HepG2 (cell line): ENCODE measurements around the gene HNRNPM. TPM values are rescaled to one million over a fixed set of nuclear protein-coding genes. Genes with fewer than 3 reads are reported as not detected.

Experiments
- ATAC-seq: fragments of 200-7000 bp; cut with Tn5 transposase; 3 replicates; pipeline ENCODE4 v1.9.1; 2020; ENCODE audit warnings: mild to moderate bottlenecking, moderate library complexity
- BruUV-seq: library from RNA; stranded (reverse); fragments of 400-500 nt; replicated peaks from 2 replicates; lab custom pipeline; 2021; lab: Mats Ljungman, UMichigan
- CTCF ChIA-PET: fragments of 300-600 bp; formaldehyde crosslinking; extraction: SDS; loops from one replicate; lab custom pipeline; 2021; ENCODE audit warnings: low total read pairs, inconsistent platforms, low intra/inter-chr PET ratio; lab: Yijun Ruan, JAX
- POLR2A ChIA-PET: fragments of 350-600 bp; sonication (Branson Sonifier 250); formaldehyde crosslinking; loops from one replicate; lab custom pipeline; 2020; ENCODE audit warnings: antibody characterized with exemption, inconsistent platforms; lab: Yijun Ruan, JAX
- DNase-seq: peaks from one replicate; pipeline ENCODE4 v3.0.0-alpha.2; 2015; ENCODE audit warnings: low spot score
- FAIRE-seq: peaks from 3 replicates; lab custom pipeline; 2011; peaks lifted over from hg19 to GRCh38; lab: Jason Lieb, UNC
- H2AFZ ChIP-seq: one replicate; pipeline ENCODE4 v1.6.1; 2011; ENCODE audit warnings: low read length, inconsistent platforms
- H3K27ac ChIP-seq: fragments of 300-600 bp; 3 replicates; pipeline ENCODE4 v1.8.0; 2011; ENCODE audit warnings: mixed run types, mild to moderate bottlenecking, mixed read lengths, low read length, inconsistent platforms; ENCODE audit not compliant: insufficient read depth; ENCODE audit errors: extremely low read length
- H3K27me3 ChIP-seq, 2 experiments: fragments of 200-600 bp in 1 of 2; 2 replicates in 1 of 2; 3 replicates in 1 of 2; pipeline versions ENCODE4 v1.6.0 to v1.8.0; 2011; ENCODE audit warnings: low read length in 2 of 2, mild to moderate bottlenecking in 2 of 2, moderate library complexity in 2 of 2, inconsistent platforms in 1 of 2; ENCODE audit not compliant: insufficient read depth in 2 of 2, control insufficient read depth in 1 of 2
- H3K36me3 ChIP-seq, 2 experiments: fragments of 200-600 bp in 1 of 2; replicated peaks in 1 of 2; 2 replicates in 1 of 2; 3 replicates in 1 of 2; pipeline versions ENCODE4 v1.5.1 to v1.8.0; 2011; ENCODE audit warnings: low read length in 2 of 2, inconsistent platforms in 1 of 2; ENCODE audit not compliant: insufficient read depth in 2 of 2, control insufficient read depth in 1 of 2
- H3K4me1 ChIP-seq: 2 replicates; pipeline ENCODE4 v1.5.1; 2012; ENCODE audit warnings: low read length, inconsistent platforms; ENCODE audit not compliant: insufficient read depth
- H3K4me2 ChIP-seq: 2 replicates; pipeline ENCODE4 v1.6.0; 2011; ENCODE audit warnings: low read depth, low read length, inconsistent platforms
- H3K4me3 ChIP-seq, 3 experiments: fragments of 200-600 bp in 1 of 3; sonication (generic), shearing (Covaris generic) in 1 of 3; replicated peaks in 1 of 3; 2 replicates each; pipeline ENCODE4 v1.5.1; 2011 to 2016; ENCODE audit warnings: low read length in 3 of 3, inconsistent platforms in 2 of 3, low read depth in 2 of 3, mild to moderate bottlenecking in 2 of 3, control low read depth in 1 of 3, mixed read lengths in 1 of 3; ENCODE audit not compliant: insufficient read depth in 1 of 3
- H3K79me2 ChIP-seq: one replicate; pipeline ENCODE4 v1.6.1; 2011; ENCODE audit warnings: low read length, inconsistent platforms; ENCODE audit not compliant: insufficient read depth
- H3K9ac ChIP-seq: 2 replicates; pipeline ENCODE4 v1.6.0; 2011; ENCODE audit warnings: mild to moderate bottlenecking, low read depth, low read length, inconsistent platforms; ENCODE audit not compliant: insufficient read depth
- H3K9me3 ChIP-seq: 2 replicates; pipeline ENCODE4 v1.5.1; 2012; ENCODE audit warnings: mild to moderate bottlenecking, low read length
- H4K20me1 ChIP-seq: 2 replicates; pipeline ENCODE4 v1.6.0; 2011; ENCODE audit warnings: inconsistent platforms, mild to moderate bottlenecking, low read length, moderate library complexity; ENCODE audit not compliant: insufficient read depth
- HOXA3 ChIP-seq: sonication (generic); formaldehyde crosslinking; IDR thresholded peaks from 2 replicates; pipeline ENCODE4 v1.5.0; 2020; ENCODE audit warnings: missing genetic modification reagents
- PRMT3 ChIP-seq: sonication (generic); formaldehyde crosslinking; IDR thresholded peaks from 2 replicates; pipeline ENCODE4 v1.8.1; 2022; ENCODE audit warnings: low read depth, mild to moderate bottlenecking, moderate library complexity, missing genetic modification reagents, borderline replicate concordance
- TFDP1 ChIP-seq: IDR thresholded peaks from 2 replicates; pipeline ENCODE4 v1.6.1; 2016; ENCODE audit warnings: missing compliant biosample characterization, missing genetic modification reagents, borderline replicate concordance
- ZZZ3 ChIP-seq: sonication (generic); formaldehyde crosslinking; IDR thresholded peaks from 2 replicates; pipeline ENCODE4 v1.4.0; 2020; ENCODE audit warnings: missing genetic modification reagents, mild to moderate bottlenecking, borderline replicate concordance
- WGBS: methylation state at CpG from one replicate; pipeline ENCODE4 v1.1.6; 2017; ENCODE audit warnings: low lambda C conversion rate; 5-methylcytosine and 5-hydroxymethylcytosine counted together
- in situ Hi-C: cut with HindIII; loops from 2 replicates; pipeline ENCODE4 v1.10.0; 2017; ENCODE audit warnings: low pct_unique_long_range_greater_than_20kb; ENCODE audit not compliant: extremely low pct_ligation_motif_present
- intact Hi-C: fragments of 100-400 bp; cut with micrococcal nuclease; formaldehyde crosslinking; loops from one replicate; pipeline ENCODE4 v1.10.0; 2022; ENCODE audit not compliant: unreplicated experiment
- polyA plus RNA-seq, 8 experiments: library from polyadenylated mRNA; depleted of rRNA in 3 of 8; stranded (reverse) in 7 of 8; unstranded in 1 of 8; fragments of >200 nt; fragmentation: Illumina TruSeq in 4 of 8; extraction: Trizol in 4 of 8; gene quantifications; 2 replicates each; pipeline versions ENCODE4 v1.2.1 to v1.2.3, GENCODE V29; 2011 to 2016; ENCODE audit warnings: low read depth in 4 of 8, missing spikeins in 1 of 8, mixed read lengths in 1 of 8; ENCODE audit not compliant: insufficient read depth in 1 of 8
- total RNA-seq, 5 experiments: library from RNA; depleted of rRNA; stranded (reverse); fragments of >200 nt; fragmentation: Illumina TruSeq; extraction: Trizol; gene quantifications; 2 replicates each; pipeline ENCODE4 v1.2.3, GENCODE V29; 2016; ENCODE audit warnings: low read depth in 1 of 5
- TF ChIP-seq, protein P1 (sequence below): sonication (generic); formaldehyde crosslinking; IDR thresholded peaks from 2 replicates; pipeline ENCODE4 v1.5.1; 2020; ENCODE audit warnings: missing genetic modification reagents, mild to moderate bottlenecking, borderline replicate concordance

The HNRNPM gene
- total and polyA plus RNA-seq, 2 of the 13 experiments (the other 11 are each of a cell fraction or from before 2014, with no cell fraction given), result 56.7 to 102 TPM

GRCh38 chr19:8468124-8468523 lies 23.3 kb downstream of the HNRNPM start:
- TF ChIP-seq HOXA3 (CRISPR knock-in tag), result no peak
- no peak for TF ChIP-seq ZZZ3 (CRISPR knock-in tag)
- TF ChIP-seq, protein P1, sequence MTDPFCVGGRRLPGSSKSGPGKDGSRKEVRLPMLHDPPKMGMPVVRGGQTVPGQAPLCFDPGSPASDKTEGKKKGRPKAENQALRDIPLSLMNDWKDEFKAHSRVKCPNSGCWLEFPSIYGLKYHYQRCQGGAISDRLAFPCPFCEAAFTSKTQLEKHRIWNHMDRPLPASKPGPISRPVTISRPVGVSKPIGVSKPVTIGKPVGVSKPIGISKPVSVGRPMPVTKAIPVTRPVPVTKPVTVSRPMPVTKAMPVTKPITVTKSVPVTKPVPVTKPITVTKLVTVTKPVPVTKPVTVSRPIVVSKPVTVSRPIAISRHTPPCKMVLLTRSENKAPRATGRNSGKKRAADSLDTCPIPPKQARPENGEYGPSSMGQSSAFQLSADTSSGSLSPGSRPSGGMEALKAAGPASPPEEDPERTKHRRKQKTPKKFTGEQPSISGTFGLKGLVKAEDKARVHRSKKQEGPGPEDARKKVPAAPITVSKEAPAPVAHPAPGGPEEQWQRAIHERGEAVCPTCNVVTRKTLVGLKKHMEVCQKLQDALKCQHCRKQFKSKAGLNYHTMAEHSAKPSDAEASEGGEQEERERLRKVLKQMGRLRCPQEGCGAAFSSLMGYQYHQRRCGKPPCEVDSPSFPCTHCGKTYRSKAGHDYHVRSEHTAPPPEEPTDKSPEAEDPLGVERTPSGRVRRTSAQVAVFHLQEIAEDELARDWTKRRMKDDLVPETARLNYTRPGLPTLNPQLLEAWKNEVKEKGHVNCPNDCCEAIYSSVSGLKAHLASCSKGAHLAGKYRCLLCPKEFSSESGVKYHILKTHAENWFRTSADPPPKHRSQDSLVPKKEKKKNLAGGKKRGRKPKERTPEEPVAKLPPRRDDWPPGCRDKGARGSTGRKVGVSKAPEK (CRISPR knock-in tag), result no peak
- no peak for TF ChIP-seq PRMT3 (CRISPR knock-in tag)
- no peak for TF ChIP-seq TFDP1 (CRISPR knock-in tag)
- peaks cover 46 to 90% of the 10 kb centered on the region in 2 experiments for H3K36me3 ChIP-seq

More at GRCh38 chr19:8468124-8468523, 23.3 kb downstream of the HNRNPM start:
- Histone ChIP-seq H3K4me2 (no peak overlapping the region), H3K4me3 (no peak overlapping the region), H3K79me2 (peaks cover 27% of the 10 kb centered on the region), H3K9me3 (no peaks in the 10 kb centered on the region), H4K20me1 (peaks cover 5% of the 10 kb centered on the region; the same call in 1 of the 2 replicates), H3K27me3 (no peaks in the 10 kb centered on the region), H3K4me1 (no peaks in the 10 kb centered on the region), H3K9ac (no peak overlapping the region), H2AFZ (no peak overlapping the region), H3K27ac (no peak overlapping the region)
- ATAC-seq (no peak), DNase-seq (no peak), FAIRE-seq (no peak)
- POLR2A ChIA-PET, result no interaction called here
- in situ Hi-C loops, result no loop called here
- WGBS, result 97% methylated on average over 3 of the region's 3 CpGs
- intact Hi-C loops, result no loop called here
- no TSS peak for BruUV-seq
- CTCF ChIA-PET, result no interaction called here
